ENCODE measurements around the gene TMEM270. TPM values are rescaled to one million over a fixed set of nuclear protein-coding genes. Genes with fewer than 3 reads are reported as not detected.

Gene TMEM270
- total and polyA plus RNA-seq, 2 of the 4 experiments (the other 2 are of a cell fraction), result 0.17 TPM; not detected in 1

- CTCF ChIA-PET, result interaction anchor here (0.6 kb wide), 1 partner anchor 314 kb away, joined by 5 read pairs; no protein-coding TSS in a partner anchor
- BruUV-seq (replicated peaks), result no TSS peak
- WGBS, 2 experiments (ENCODE audit: extremely low coverage in 2 of 2, insufficient read length in 1 of 2), result 83% methylated on average over 1 of the region's 12 CpGs; no CpG with 5 or more reads in 1 of the 2 experiments
Measured at GRCh38 chr7:73861305-73861704, 346 bp downstream of the TMEM270 start.

More at GRCh38 chr7:73861305-73861704, 346 bp downstream of the TMEM270 start:
- Histone ChIP-seq H2AFZ (replicated peaks; ENCODE audit: low read length, poor library complexity) (no peak overlapping the region), H4K91ac (ENCODE audit: insufficient read depth, low read depth, low read length) (no peak overlapping the region), H3K14ac (replicated peaks; ENCODE audit: low read depth, low read length) (no peak overlapping the region), H3K9ac (ENCODE audit: low read depth, low read length) (no peak overlapping the region), H3K4ac (ENCODE audit: low read depth, low read length) (no peak overlapping the region), H2BK20ac (ENCODE audit: low read depth, low read length) (no peak overlapping the region), H3K56ac (ENCODE audit: extremely low read depth, insufficient read depth, low read length) (no peak overlapping the region), H2AK5ac (ENCODE audit: low read depth, low read length) (no peak overlapping the region), H3K23ac (ENCODE audit: low read depth, low read length) (no peak overlapping the region), H3K9me3 (ENCODE audit: control insufficient read depth, insufficient read depth, low read length) (no peaks in the 10 kb centered on the region), H3K4me2 (ENCODE audit: low read depth, low read length) (no peak overlapping the region), H3K4me3 (ENCODE audit: insufficient read depth, low read depth, low read length) (no peak overlapping the region), H3K18ac (ENCODE audit: low read depth, low read length) (no peak overlapping the region), H3K27ac (ENCODE audit: insufficient read depth, low read length) (no peak overlapping the region), H4K20me1 (ENCODE audit: insufficient read depth, low read length) (no peaks in the 10 kb centered on the region), H2AK9ac (replicated peaks; ENCODE audit: low read depth, low read length, poor library complexity) (no peak overlapping the region), H3K4me1 (ENCODE audit: control insufficient read depth, insufficient read depth, low read length) (no peaks in the 10 kb centered on the region), H3K36me3 (ENCODE audit: control insufficient read depth, insufficient read depth, low read length) (no peaks in the 10 kb centered on the region), H2BK15ac (ENCODE audit: low read depth, low read length) (no peak overlapping the region), H3K79me1 (ENCODE audit: low read depth in 1 of 2, low read length in 2 of 2) (no peaks in the 10 kb centered on the region), H4K5ac (ENCODE audit: low read depth, low read length) (no peak overlapping the region), H3K9me1 (ENCODE audit: insufficient read depth, low read length) (no peaks in the 10 kb centered on the region; the same call in 1 of the 2 replicates), H2BK5ac (ENCODE audit: low read depth, low read length, poor library complexity, severe bottlenecking) (no peak overlapping the region), H2BK120ac (ENCODE audit: low read depth, low read length) (no peak overlapping the region), H3K27me3 (ENCODE audit: control insufficient read depth, insufficient read depth, low read length) (no peaks in the 10 kb centered on the region), H4K8ac (ENCODE audit: low read depth in 2 of 2, low read length in 2 of 2) (no peak overlapping the region)
- no peak for DNase-seq
- TF ChIP-seq NFE2L2 (IDR thresholded peaks at IDR 0.05; ENCODE audit: low read depth, low read length), result no peak
- no peak for TF ChIP-seq RCOR1 (IDR thresholded peaks at IDR 0.05; ENCODE audit: insufficient replicate concordance, low read length)
- no peak for TF ChIP-seq CEBPB (IDR thresholded peaks at IDR 0.05; ENCODE audit: low read depth, low read length)
- no peak for TF ChIP-seq MAZ (IDR thresholded peaks at IDR 0.05; ENCODE audit: borderline replicate concordance, low read depth, low read length)
- TF ChIP-seq SMC3 (IDR thresholded peaks at IDR 0.05; ENCODE audit: low read depth, low read length), result no peak
- TF ChIP-seq POLR2A (IDR thresholded peaks at IDR 0.05; ENCODE audit: low read depth, low read length), result no peak
- TF ChIP-seq, protein P1, sequence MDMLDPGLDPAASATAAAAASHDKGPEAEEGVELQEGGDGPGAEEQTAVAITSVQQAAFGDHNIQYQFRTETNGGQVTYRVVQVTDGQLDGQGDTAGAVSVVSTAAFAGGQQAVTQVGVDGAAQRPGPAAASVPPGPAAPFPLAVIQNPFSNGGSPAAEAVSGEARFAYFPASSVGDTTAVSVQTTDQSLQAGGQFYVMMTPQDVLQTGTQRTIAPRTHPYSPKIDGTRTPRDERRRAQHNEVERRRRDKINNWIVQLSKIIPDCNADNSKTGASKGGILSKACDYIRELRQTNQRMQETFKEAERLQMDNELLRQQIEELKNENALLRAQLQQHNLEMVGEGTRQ (IDR thresholded peaks at IDR 0.05; ENCODE audit: low read depth, low read length), result no peak
- no peak for TF ChIP-seq MAFK (IDR thresholded peaks at IDR 0.05; ENCODE audit: low read depth, low read length)
- in situ Hi-C loops (cut with MboI; ENCODE audit: low sequenced_read_pairs), result loop anchor here (10.0 kb wide), 2 partner anchors 343 to 533 kb away; no protein-coding TSS in a partner anchor
- POLR2A ChIA-PET (ENCODE audit: unreplicated experiment), result no interaction called here
- intact Hi-C loops (cut with micrococcal nuclease), result loop anchor here (10.0 kb wide), 1 partner anchor 203 kb away; no protein-coding TSS in a partner anchor
- ATAC-seq (ENCODE audit: low read depth), result no peak
- dilution Hi-C loops (cut with HindIII; ENCODE audit: low sequenced_read_pairs, unreplicated experiment), result no loop called here
